Gastroesophageal sphincter (tissue), 4 donors: Measurements from ENCODE around the gene PLIN5. TPM values are rescaled to one million over a fixed set of nuclear protein-coding genes. Genes with fewer than 3 reads are reported as not detected.

Source experiments
- ATAC-seq: fragments of 150-250 bp; one replicate; pipeline ENCODE4 v1.9.1; 2016; ENCODE audit warnings: mild to moderate bottlenecking, moderate library complexity
- H3K27ac ChIP-seq, 4 donors: fragments of 200-600 bp; sonication (generic) in 3 of 4; 1 replicate in 3 of 4; 2 replicates in 1 of 4; pipeline ENCODE4 v1.5.1; 2016 to 2019
- H3K27me3 ChIP-seq: fragments of 200-600 bp; sonication (generic); one replicate; pipeline ENCODE4 v1.5.1; 2019
- H3K36me3 ChIP-seq, 2 donors: fragments of 200-600 bp; sonication (generic); one replicate each; pipeline ENCODE4 v1.5.1; 2019; ENCODE audit warnings: control low read depth in 1 of 2
- H3K4me1 ChIP-seq, 3 donors: fragments of 200-600 bp; sonication (generic); 1 replicate in 2 of 3; 2 replicates in 1 of 3; pipeline ENCODE4 v1.5.1; 2016 to 2019; ENCODE audit warnings: control low read depth in 2 of 3
- H3K4me3 ChIP-seq, 2 donors: fragments of 200-600 bp; sonication (generic); one replicate each; pipeline ENCODE4 v1.5.1; 2019; ENCODE audit warnings: mild to moderate bottlenecking in 1 of 2, moderate library complexity in 1 of 2
- H3K9me3 ChIP-seq, 3 donors: fragments of 200-600 bp; sonication (generic); one replicate each; pipeline ENCODE4 v1.5.1; 2017 to 2019; ENCODE audit warnings: control low read depth in 2 of 3
- CTCF ChIP-seq, 4 experiments: fragments of 200-600 bp in 2 of 4; fragments of 450-650 bp in 2 of 4; sonication (generic) in 1 of 4; IDR thresholded peaks; one replicate each; pipeline ENCODE4 v1.5.1; 2017 to 2019; ENCODE audit warnings: antibody characterized with exemption in 4 of 4, mild to moderate bottlenecking in 2 of 4, moderate library complexity in 2 of 4
- EP300 ChIP-seq: sonication (generic); formaldehyde crosslinking; IDR thresholded peaks from one replicate; pipeline ENCODE4 v1.6.1; 2017; ENCODE audit warnings: antibody characterized with exemption, mild to moderate bottlenecking
- POLR2A ChIP-seq, 2 donors: fragments of 450-650 bp; IDR thresholded peaks; one replicate each; pipeline ENCODE4 v1.6.1; 2017; ENCODE audit warnings: antibody characterized with exemption in 2 of 2, mild to moderate bottlenecking in 2 of 2, moderate library complexity in 1 of 2
- POLR2AphosphoS5 ChIP-seq: sonication (generic); formaldehyde crosslinking; IDR thresholded peaks from one replicate; pipeline ENCODE4 v1.6.1; 2017; ENCODE audit warnings: antibody characterized with exemption
- WGBS, 2 donors: methylation state at CpG; one replicate each; pipeline ENCODE4 v1.1.5; 2018; ENCODE audit warnings: low coverage in 1 of 2; 5-methylcytosine and 5-hydroxymethylcytosine counted together
- total RNA-seq, 4 donors: library from RNA; depleted of rRNA; stranded (reverse); fragments of >200 nt; gene quantifications; one replicate each; pipeline ENCODE4 v1.1.0, GENCODE V29; 2016

Gene PLIN5
- total RNA-seq, 4 donors from 2014 or later: 0.49 to 24.3 (median 11.2) TPM

GRCh38 chr19:4507150-4507452 lies 27.9 kb downstream of the PLIN5 start:
- Histone ChIP-seq H3K4me3 (no peak overlapping the region), H3K27me3 (no peaks in the 10 kb centered on the region), H3K36me3 (peaks cover 0 to 86% of the 10 kb centered on the region in 2 donors), H3K9me3 (no peaks in the 10 kb centered on the region), H3K4me1 (peaks cover 0 to 58% (median 0%) of the 10 kb centered on the region in 3 donors), H3K27ac (peak overlapping the region in 3 of 4 donors; percentile 47 to 59 (median 53))
- ATAC-seq: no peak
- WGBS, 2 donors: no CpG with 5 or more reads among the region's 12 CpGs
- TF ChIP-seq CTCF (IDR thresholded peaks at IDR 0.05) (no peak), EP300 (no peak), POLR2A (IDR thresholded peaks at IDR 0.05) (no peak), POLR2AphosphoS5 (no peak)

- H3K4me1 ChIP-seq: peaks cover 0 to 63% (median 0%) of the 10 kb centered on the region in 3 donors
- 64% methylated on average over 6 of the region's 17 CpGs; no CpG with 5 or more reads in 1 of the 2 donors for WGBS, 2 donors
- no peaks in the 10 kb centered on the region for H3K27me3 ChIP-seq
- TF ChIP-seq EP300 (no peak), CTCF (IDR thresholded peaks at IDR 0.05) (no peak), POLR2A (IDR thresholded peaks at IDR 0.05) (no peak)
- peak overlapping the region in 3 of 4 donors; percentile 47 to 59 (median 53) for H3K27ac ChIP-seq
- ATAC-seq: no peak
- H3K9me3 ChIP-seq: no peaks in the 10 kb centered on the region
- no peak overlapping the region for H3K4me3 ChIP-seq
- H3K36me3 ChIP-seq: peaks cover 0 to 86% of the 10 kb centered on the region in 2 donors
Measured at GRCh38 chr19:4506449-4507149, 28.4 kb downstream of the PLIN5 start.

- no peaks in the 10 kb centered on the region for H3K27me3 ChIP-seq
- no peak overlapping the region for H3K4me3 ChIP-seq
- peak overlapping the region in 2 of 4 donors; percentile 38 to 59 for H3K27ac ChIP-seq
- peaks cover 0 to 89% of the 10 kb centered on the region in 2 donors for H3K36me3 ChIP-seq
- TF ChIP-seq CTCF (IDR thresholded peaks at IDR 0.05) (no peak), POLR2AphosphoS5 (no peak), POLR2A (IDR thresholded peaks at IDR 0.05) (no peak), EP300 (no peak)
- H3K9me3 ChIP-seq: no peaks in the 10 kb centered on the region
- peaks cover 0 to 64% (median 0%) of the 10 kb centered on the region in 3 donors for H3K4me1 ChIP-seq
- WGBS, 2 donors: 91 to 94% methylated on average over 18 to 27 of the region's 34 CpGs
- ATAC-seq: no peak
Measured at GRCh38 chr19:4505570-4506448, 29.2 kb downstream of the PLIN5 start.

DNA sequence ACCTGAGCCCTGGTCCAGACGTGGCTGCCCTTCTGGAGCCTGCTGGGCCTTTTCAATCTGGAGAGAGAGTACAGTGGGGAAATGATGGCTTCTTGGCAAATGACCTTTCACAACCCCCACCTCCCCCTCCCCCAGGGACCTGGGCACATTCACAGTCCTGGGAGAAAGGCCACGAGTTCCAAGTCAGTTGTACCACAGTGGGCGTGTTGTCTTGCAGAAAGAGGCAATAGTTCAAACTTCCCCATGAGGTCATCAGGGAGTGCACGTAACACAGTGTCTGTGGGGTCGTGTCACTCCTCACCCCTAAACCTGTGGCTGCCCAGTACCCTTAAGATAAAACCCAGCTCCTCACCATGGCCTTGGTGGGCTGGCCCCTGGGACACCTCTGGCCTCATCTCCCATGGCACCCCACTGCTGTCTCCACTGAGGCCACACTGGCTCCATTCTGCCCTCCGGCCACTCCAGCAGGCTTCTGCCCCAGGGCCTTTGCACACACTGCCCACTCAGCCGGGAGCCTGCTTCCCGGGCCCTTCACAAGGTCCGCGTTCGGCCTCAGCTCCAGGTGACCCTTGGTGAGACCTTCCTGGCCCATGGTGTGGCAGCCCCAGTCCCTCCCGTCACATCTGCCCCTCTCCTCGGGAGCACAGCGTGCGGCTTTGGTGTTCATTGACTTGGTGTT lies 30.0 kb downstream of the PLIN5 start:
- Histone ChIP-seq H3K9me3 (no peaks in the 10 kb centered on the region), H3K27ac (peak overlapping the region in 3 of 4 donors; percentile 31 to 38 (median 38)), H3K4me3 (no peak overlapping the region), H3K4me1 (peaks cover 0 to 64% (median 0%) of the 10 kb centered on the region in 3 donors), H3K27me3 (no peaks in the 10 kb centered on the region), H3K36me3 (peaks cover 0 to 89% of the 10 kb centered on the region in 2 donors)
- WGBS, 2 donors: 10% methylated on average over 2 of the region's 15 CpGs; no CpG with 5 or more reads in 1 of the 2 donors
- no peak for TF ChIP-seq POLR2AphosphoS5
- TF ChIP-seq POLR2A (IDR thresholded peaks at IDR 0.05): no peak
- TF ChIP-seq EP300: no peak
- TF ChIP-seq CTCF (IDR thresholded peaks at IDR 0.05): no peak
- no peak for ATAC-seq
